ENCODE results near the gene SPG11. TPM values are rescaled to one million over a fixed set of nuclear protein-coding genes. Genes with fewer than 3 reads are reported as not detected.

Gene SPG11
- total and polyA plus RNA-seq, 10 of the 15 experiments (the other 5 are each of a cell fraction or from before 2014, with no cell fraction given) = 22.1 to 85.1 (median 47.2) TPM

DNA sequence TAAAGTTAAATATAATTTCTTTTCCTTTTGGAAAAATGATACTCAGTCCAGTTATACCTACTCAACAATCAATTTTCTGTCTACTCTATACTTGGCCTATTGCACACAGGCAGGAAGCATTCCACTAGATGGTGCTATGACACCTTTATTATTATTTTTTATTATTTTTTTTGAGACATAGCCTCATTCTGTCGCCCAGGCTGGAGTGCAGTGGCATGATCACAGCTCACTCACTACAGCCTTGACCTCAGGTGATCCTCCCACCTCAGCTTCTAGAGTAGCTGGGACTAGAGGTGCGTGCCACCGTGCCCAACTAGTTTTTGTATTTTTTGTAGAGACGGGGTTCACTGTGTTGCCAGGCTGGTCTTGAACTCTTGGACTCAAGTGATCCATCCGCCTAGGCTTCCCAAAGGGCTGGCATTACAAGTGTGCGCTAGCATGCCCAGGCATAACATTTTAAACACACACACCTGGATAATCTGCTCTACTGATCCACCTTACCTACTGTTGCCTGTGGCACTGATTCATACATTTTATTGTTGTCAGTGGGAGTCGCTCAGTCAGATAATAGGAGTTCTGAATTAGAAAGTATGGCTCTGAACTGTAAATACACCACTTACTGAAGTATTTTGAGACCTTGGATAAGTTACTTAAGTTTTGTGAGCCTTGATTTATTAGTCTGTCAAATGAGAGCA is 70.3 kb downstream of the SPG11 start:
- intact Hi-C loops (cut with micrococcal nuclease; ENCODE audit: unreplicated experiment) (loop anchor here (5.0 kb wide), 1 partner anchor 144 kb away; the partner anchor contains the start of gene TRIM69), in situ Hi-C loops (cut with MboI) (loop anchor here (5.0 kb wide), 1 partner anchor 144 kb away; the partner anchor contains the start of gene TRIM69)
- POLR2A ChIA-PET = interaction anchor here (0.6 to 1.2 kb wide), 2 partner anchors 59 to 140 kb away, joined by 3 to 11 read pairs; no protein-coding TSS in a partner anchor
- FAIRE-seq = no peak
- H3K9me3 ChIP-seq (replicated peaks; ENCODE audit: control insufficient read depth, insufficient read depth, low read length) = no peaks in the 10 kb centered on the region
- H3K36me3 ChIP-seq (ENCODE audit: control insufficient read depth in 2 of 2, insufficient read depth in 2 of 2, low read length in 1 of 2) = peaks cover 4 to 49% of the 10 kb centered on the region in 2 experiments
- 84% methylated on average over 7 of the region's 7 CpGs for WGBS (ENCODE audit: insufficient coverage, insufficient replicate concordance, low lambda C conversion rate, missing lambda C conversion rate)
- H3K4me2 ChIP-seq (ENCODE audit: control insufficient read depth, insufficient read depth) = no peak overlapping the region
- peaks cover 7% of the 10 kb centered on the region; the same call in 1 of the 2 replicates for H3K4me1 ChIP-seq (ENCODE audit: control insufficient read depth, insufficient read depth, low read length)
- no peaks in the 10 kb centered on the region for H4K20me1 ChIP-seq (ENCODE audit: control insufficient read depth, insufficient read depth)
- no TSS peak for BruUV-seq (replicated peaks)
- SMC1A ChIA-PET (ENCODE audit: uncharacterized antibody, unreplicated experiment) = interaction anchor here (0.6 to 7.2 kb wide), 7 partner anchors 11 to 194 kb away, joined by 3 to 77 read pairs (median 5); partner anchors contain the start of gene TRIM69
- no peak overlapping the region for H3K4me3 ChIP-seq
- TF ChIP-seq RAD21 (IDR thresholded peaks at IDR 0.05; ENCODE audit: insufficient read depth, low read depth, low read length) (peak; percentile 53), SMC3 (IDR thresholded peaks at IDR 0.05; ENCODE audit: borderline replicate concordance, low read length) (peak; percentile 57; the same call in 1 of the 2 replicates), FOXM1 (IDR thresholded peaks at IDR 0.05; ENCODE audit: low read depth, low read length) (no peak), TARDBP (IDR thresholded peaks at IDR 0.05; ENCODE audit: borderline replicate concordance) (no peak)
- TF ChIP-seq, protein P1, sequence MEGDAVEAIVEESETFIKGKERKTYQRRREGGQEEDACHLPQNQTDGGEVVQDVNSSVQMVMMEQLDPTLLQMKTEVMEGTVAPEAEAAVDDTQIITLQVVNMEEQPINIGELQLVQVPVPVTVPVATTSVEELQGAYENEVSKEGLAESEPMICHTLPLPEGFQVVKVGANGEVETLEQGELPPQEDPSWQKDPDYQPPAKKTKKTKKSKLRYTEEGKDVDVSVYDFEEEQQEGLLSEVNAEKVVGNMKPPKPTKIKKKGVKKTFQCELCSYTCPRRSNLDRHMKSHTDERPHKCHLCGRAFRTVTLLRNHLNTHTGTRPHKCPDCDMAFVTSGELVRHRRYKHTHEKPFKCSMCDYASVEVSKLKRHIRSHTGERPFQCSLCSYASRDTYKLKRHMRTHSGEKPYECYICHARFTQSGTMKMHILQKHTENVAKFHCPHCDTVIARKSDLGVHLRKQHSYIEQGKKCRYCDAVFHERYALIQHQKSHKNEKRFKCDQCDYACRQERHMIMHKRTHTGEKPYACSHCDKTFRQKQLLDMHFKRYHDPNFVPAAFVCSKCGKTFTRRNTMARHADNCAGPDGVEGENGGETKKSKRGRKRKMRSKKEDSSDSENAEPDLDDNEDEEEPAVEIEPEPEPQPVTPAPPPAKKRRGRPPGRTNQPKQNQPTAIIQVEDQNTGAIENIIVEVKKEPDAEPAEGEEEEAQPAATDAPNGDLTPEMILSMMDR (IDR thresholded peaks at IDR 0.05 in 2 of 3, conservative IDR thresholded peaks at IDR 0.05 in 1 of 3; ENCODE audit: control insufficient read depth in 2 of 3, extremely low read depth in 1 of 3, insufficient read depth in 1 of 3, low read depth in 3 of 3, low read length in 3 of 3) = peak; percentile 42 to 54 (median 42); a peak in 5 of 6 replicates
- DNase-seq (ENCODE audit: low read depth, low spot score) = no peak
- no peaks in the 10 kb centered on the region for H3K79me2 ChIP-seq (ENCODE audit: control insufficient read depth, insufficient read depth, low read length)
- H3K27ac ChIP-seq (ENCODE audit: control insufficient read depth, insufficient read depth) = no peak overlapping the region
- H3K9ac ChIP-seq (ENCODE audit: control insufficient read depth, insufficient read depth, low read length) = no peak overlapping the region
- no peaks in the 10 kb centered on the region for H3K27me3 ChIP-seq (replicated peaks in 1 of 2; ENCODE audit: control insufficient read depth in 2 of 2, insufficient read depth in 2 of 2, low read length in 1 of 2)
- RAD21 ChIA-PET (ENCODE audit: unreplicated experiment) = interaction anchor here (0.7 to 2.1 kb wide), 5 partner anchors 69 to 144 kb away, joined by 3 to 34 read pairs (median 3); partner anchors contain the start of genes SPG11 and TRIM69
- CTCF ChIA-PET = interaction anchor here (0.9 to 4.9 kb wide), 12 partner anchors 9 to 193 kb away, joined by 3 to 73 read pairs (median 4); partner anchors contain the start of genes B2M, PATL2, SPG11 and TRIM69
- peak; percentile 72 for ATAC-seq
- H2AFZ ChIP-seq (ENCODE audit: control insufficient read depth, low read depth, low read length) = no peak overlapping the region
